H9 (cell line): ENCODE results near the gene TECTA. TPM values are rescaled to one million over a fixed set of nuclear protein-coding genes. Genes with fewer than 3 reads are reported as not detected.
A peak's percentile ranks its signal among the peaks of the same experiment; 100 is the strongest.

Experiments
- DNase-seq: peaks from one replicate; pipeline ENCODE4 v3.0.0-alpha.2; 2017
- H2AFZ ChIP-seq: one replicate; pipeline ENCODE4 v1.6.1; 2013; ENCODE audit warnings: mild to moderate bottlenecking, low read length, control low read depth, moderate library complexity
- H2AK5ac ChIP-seq: 2 replicates; pipeline ENCODE4 v1.6.1; 2013; ENCODE audit warnings: low read length, control low read depth, mixed read lengths; ENCODE audit not compliant: insufficient read length
- H2BK120ac ChIP-seq: one replicate; pipeline ENCODE4 v1.6.1; 2013; ENCODE audit warnings: low read depth, mild to moderate bottlenecking, low read length, control low read depth, inconsistent platforms; ENCODE audit not compliant: poor library complexity, severe bottlenecking
- H2BK12ac ChIP-seq: 2 replicates; pipeline ENCODE4 v1.6.1; 2013; ENCODE audit warnings: low read length, control low read depth, mixed read lengths, low read depth; ENCODE audit not compliant: insufficient read length
- H2BK15ac ChIP-seq: 2 replicates; pipeline ENCODE4 v1.6.1; 2013; ENCODE audit warnings: low read depth, low read length, control low read depth
- H2BK20ac ChIP-seq: one replicate; pipeline ENCODE4 v1.6.1; 2013; ENCODE audit warnings: low read depth, mild to moderate bottlenecking, low read length, control low read depth, inconsistent platforms; ENCODE audit not compliant: poor library complexity, severe bottlenecking
- H2BK5ac ChIP-seq: 2 replicates; pipeline ENCODE4 v1.6.1; 2013; ENCODE audit warnings: low read length, control low read depth, mixed read lengths; ENCODE audit not compliant: insufficient read length
- H3K14ac ChIP-seq: 2 replicates; pipeline ENCODE4 v1.6.1; 2013; ENCODE audit warnings: low read length, control low read depth; ENCODE audit not compliant: insufficient read depth
- H3K18ac ChIP-seq: 2 replicates; pipeline ENCODE4 v1.6.1; 2013; ENCODE audit warnings: low read depth, mild to moderate bottlenecking, mixed read lengths, low read length, control low read depth; ENCODE audit not compliant: insufficient read length
- H3K23ac ChIP-seq: 2 replicates; pipeline ENCODE4 v1.6.1; 2013; ENCODE audit warnings: low read length, control low read depth, mixed read lengths, low read depth; ENCODE audit not compliant: insufficient read length
- H3K23me2 ChIP-seq: 2 replicates; pipeline ENCODE4 v1.6.1; 2013; ENCODE audit warnings: low read depth, mild to moderate bottlenecking, mixed read lengths, low read length, control low read depth; ENCODE audit not compliant: insufficient read length, poor library complexity, severe bottlenecking
- H3K27ac ChIP-seq: 2 replicates; pipeline ENCODE4 v1.5.1; 2013; ENCODE audit warnings: low read length, control low read depth, mixed read lengths, low read depth; ENCODE audit not compliant: insufficient read length
- H3K27me3 ChIP-seq: 2 replicates; pipeline ENCODE4 v1.6.1; 2013; ENCODE audit warnings: low read length, control low read depth, inconsistent platforms; ENCODE audit not compliant: insufficient read depth
- H3K4ac ChIP-seq: 2 replicates; pipeline ENCODE4 v1.6.1; 2013; ENCODE audit warnings: low read depth, mild to moderate bottlenecking, control low read depth, inconsistent platforms, low read length, moderate library complexity
- H3K4me1 ChIP-seq: 2 replicates; pipeline ENCODE4 v1.6.1; 2013; ENCODE audit warnings: low read length, control low read depth, inconsistent platforms; ENCODE audit not compliant: insufficient read depth
- H3K4me2 ChIP-seq: 2 replicates; pipeline ENCODE4 v1.6.1; 2013; ENCODE audit warnings: low read length, control low read depth, mixed read lengths; ENCODE audit not compliant: insufficient read length, insufficient read depth
- H3K56ac ChIP-seq: 2 replicates; pipeline ENCODE4 v1.6.1; 2013; ENCODE audit warnings: low read depth, mild to moderate bottlenecking, mixed read lengths, low read length, control low read depth; ENCODE audit not compliant: insufficient read length
- H3K79me1 ChIP-seq: 2 replicates; pipeline ENCODE4 v1.6.1; 2013; ENCODE audit warnings: low read depth, mild to moderate bottlenecking, moderate library complexity, low read length, control low read depth, inconsistent platforms; ENCODE audit not compliant: insufficient read depth, poor library complexity, severe bottlenecking
- H3K79me2 ChIP-seq: 2 replicates; pipeline ENCODE4 v1.6.1; 2013; ENCODE audit warnings: low read length, control low read depth, inconsistent platforms; ENCODE audit not compliant: insufficient read depth
- H3K9ac ChIP-seq: 2 replicates; pipeline ENCODE4 v1.6.1; 2013; ENCODE audit warnings: low read length, control low read depth, mixed read lengths; ENCODE audit not compliant: insufficient read length; ENCODE audit errors: extremely low read depth
- H3K9me3 ChIP-seq: one replicate; pipeline ENCODE4 v1.6.1; 2013; ENCODE audit warnings: low read depth, low read length, inconsistent platforms; ENCODE audit not compliant: control insufficient read depth
- H3T11ph ChIP-seq: one replicate; pipeline ENCODE4 v1.6.1; 2013; ENCODE audit warnings: mild to moderate bottlenecking, low read length, control low read depth, inconsistent platforms
- H4K20me1 ChIP-seq: one replicate; pipeline ENCODE4 v1.6.1; 2013; ENCODE audit not compliant: control insufficient read depth, insufficient read length, insufficient read depth
- H4K5ac ChIP-seq: 2 replicates; pipeline ENCODE4 v1.6.1; 2013; ENCODE audit warnings: low read depth, mild to moderate bottlenecking, mixed read lengths, low read length, control low read depth; ENCODE audit not compliant: insufficient read length
- H4K8ac ChIP-seq: replicated peaks from 2 replicates; pipeline ENCODE4 v1.6.1; 2013; ENCODE audit warnings: low read length, control low read depth, mixed read lengths, low read depth; ENCODE audit not compliant: insufficient read length
- H4K91ac ChIP-seq: 2 replicates; pipeline ENCODE4 v1.6.1; 2013; ENCODE audit warnings: low read depth, mild to moderate bottlenecking, moderate library complexity, mixed read lengths, low read length, control low read depth; ENCODE audit not compliant: insufficient read length
- H3K27ac Mint-ChIP-seq, 3 experiments: 2 replicates in 2 of 3; 3 replicates in 1 of 3; pipeline ENCODE4 v1.8.0; 2020 to 2021; ENCODE audit warnings: mixed read lengths in 3 of 3, mild to moderate bottlenecking in 1 of 3, moderate library complexity in 1 of 3
- H3K27me3 Mint-ChIP-seq: 2 replicates; pipeline ENCODE4 v1.8.0; 2021; ENCODE audit warnings: low read depth, mild to moderate bottlenecking, moderate library complexity, mixed read lengths
- H3K36me3 Mint-ChIP-seq, 3 experiments: 2 replicates in 2 of 3; 3 replicates in 1 of 3; pipeline ENCODE4 v1.8.0; 2020 to 2021; ENCODE audit warnings: low read depth in 3 of 3, mixed read lengths in 3 of 3; ENCODE audit not compliant: insufficient read depth in 1 of 3
- H3K4me1 Mint-ChIP-seq, 2 experiments: 2 replicates each; pipeline ENCODE4 v1.8.0; 2020; ENCODE audit warnings: mixed read lengths in 2 of 2
- H3K4me3 Mint-ChIP-seq, 2 experiments: 2 replicates in 1 of 2; 3 replicates in 1 of 2; pipeline ENCODE4 v1.8.0; 2020 to 2021; ENCODE audit warnings: mild to moderate bottlenecking in 2 of 2, mixed read lengths in 2 of 2, moderate library complexity in 1 of 2
- H3K9me3 Mint-ChIP-seq, 2 experiments: 2 replicates in 1 of 2; 3 replicates in 1 of 2; pipeline ENCODE4 v1.8.0; 2020; ENCODE audit warnings: mild to moderate bottlenecking in 2 of 2, mixed read lengths in 2 of 2, moderate library complexity in 1 of 2
- CTCF ChIP-seq: fragments of 200-600 bp; sonication (generic); conservative IDR thresholded peaks from 3 replicates; pipeline ENCODE4 v1.8.0; 2021; ENCODE audit warnings: antibody characterized with exemption, mild to moderate bottlenecking
- WGBS: extraction: QIAGEN DNeasy Blood & Tissue Kit; methylation state at CpG from one replicate; pipeline ENCODE4 v1.1.7; 2013; ENCODE audit warnings: missing lambda C conversion rate, low lambda C conversion rate, mixed read lengths; ENCODE audit not compliant: insufficient read length; ENCODE audit errors: extremely low coverage; 5-methylcytosine and 5-hydroxymethylcytosine counted together
- total RNA-seq: library from RNA; stranded (reverse); gene quantifications from 2 replicates; pipeline ENCODE4 v1.2.1, GENCODE V29; 2021

The TECTA gene
- total RNA-seq, 1 experiment from 2014 or later = 0.66 TPM

- Histone ChIP-seq H3K27ac (no peak overlapping the region), H2AFZ (no peak overlapping the region), H3K14ac (no peak overlapping the region; the same call in 1 of the 2 replicates), H3K27me3 (no peaks in the 10 kb centered on the region), H4K8ac (no peak overlapping the region), H4K91ac (no peak overlapping the region), H3K4me2 (no peak overlapping the region), H2AK5ac (no peak overlapping the region), H4K20me1 (no peaks in the 10 kb centered on the region), H3K9ac (no peak overlapping the region), H3K23ac (no peak overlapping the region), H3K79me2 (no peaks in the 10 kb centered on the region), H3K4me1 (no peaks in the 10 kb centered on the region), H3K79me1 (no peaks in the 10 kb centered on the region), H3K18ac (no peak overlapping the region), H2BK20ac (no peak overlapping the region), H3K23me2 (no peaks in the 10 kb centered on the region), H3T11ph (no peak overlapping the region), H3K9me3 (no peaks in the 10 kb centered on the region), H3K4ac (no peak overlapping the region), H4K5ac (no peak overlapping the region), H2BK12ac (no peak overlapping the region), H3K56ac (no peak overlapping the region), H2BK120ac (no peak overlapping the region), H2BK15ac (no peak overlapping the region), H2BK5ac (no peak overlapping the region)
- Mint-ChIP-seq H3K27me3 (peaks cover 5% of the 10 kb centered on the region), H3K4me3 (no peak overlapping the region), H3K9me3 (no peaks in the 10 kb centered on the region), H3K4me1 (peaks cover 7 to 10% of the 10 kb centered on the region in 2 experiments), H3K36me3 (no peaks in the 10 kb centered on the region; a peak in 2 of 7 replicates), H3K27ac (peak overlapping the region in 1 of 3 experiments; percentile 7; a peak in 1 of 7 replicates)
- WGBS = no CpG with 5 or more reads among the region's 36 CpGs
- TF ChIP-seq CTCF = no peak
- no peak for DNase-seq
Measured at GRCh38 chr11:121157756-121158155, 56.7 kb downstream of the TECTA start.
